Activated naive CD4-positive, alpha-beta T cell treated with anti-CD3 and anti-CD28 coated beads, Interleukin-2, amount 10 ng/mL, durations not matched to agents 7 days and 5 days (primary cell): ENCODE results near the gene EFS.

ENCODE experiments used
- CTCF ChIA-PET: fragments of 350-600 bp; sonication (Branson Sonifier 250); formaldehyde crosslinking; loops from one replicate; lab custom pipeline; 2021; ENCODE audit warnings: antibody characterized with exemption; lab: Charles Lee
- DNase-seq: peaks from one replicate; pipeline ENCODE4 v3.0.0-alpha.2; 2020
- H3K27ac Mint-ChIP-seq: one replicate; pipeline ENCODE4 v1.8.0; 2021; ENCODE audit warnings: mild to moderate bottlenecking, moderate library complexity, mixed read lengths
- H3K27me3 Mint-ChIP-seq: one replicate; pipeline ENCODE4 v1.8.0; 2021; ENCODE audit warnings: mild to moderate bottlenecking, mixed read lengths
- H3K36me3 Mint-ChIP-seq: one replicate; pipeline ENCODE4 v1.8.0; 2021; ENCODE audit warnings: mixed read lengths
- H3K4me1 Mint-ChIP-seq: one replicate; pipeline ENCODE4 v1.8.0; 2021; ENCODE audit warnings: mixed read lengths
- H3K4me3 Mint-ChIP-seq: one replicate; pipeline ENCODE4 v1.8.0; 2021; ENCODE audit warnings: mild to moderate bottlenecking, moderate library complexity, mixed read lengths
- H3K9me3 Mint-ChIP-seq: one replicate; pipeline ENCODE4 v1.8.0; 2021; ENCODE audit warnings: mixed read lengths

Gene EFS

DNA sequence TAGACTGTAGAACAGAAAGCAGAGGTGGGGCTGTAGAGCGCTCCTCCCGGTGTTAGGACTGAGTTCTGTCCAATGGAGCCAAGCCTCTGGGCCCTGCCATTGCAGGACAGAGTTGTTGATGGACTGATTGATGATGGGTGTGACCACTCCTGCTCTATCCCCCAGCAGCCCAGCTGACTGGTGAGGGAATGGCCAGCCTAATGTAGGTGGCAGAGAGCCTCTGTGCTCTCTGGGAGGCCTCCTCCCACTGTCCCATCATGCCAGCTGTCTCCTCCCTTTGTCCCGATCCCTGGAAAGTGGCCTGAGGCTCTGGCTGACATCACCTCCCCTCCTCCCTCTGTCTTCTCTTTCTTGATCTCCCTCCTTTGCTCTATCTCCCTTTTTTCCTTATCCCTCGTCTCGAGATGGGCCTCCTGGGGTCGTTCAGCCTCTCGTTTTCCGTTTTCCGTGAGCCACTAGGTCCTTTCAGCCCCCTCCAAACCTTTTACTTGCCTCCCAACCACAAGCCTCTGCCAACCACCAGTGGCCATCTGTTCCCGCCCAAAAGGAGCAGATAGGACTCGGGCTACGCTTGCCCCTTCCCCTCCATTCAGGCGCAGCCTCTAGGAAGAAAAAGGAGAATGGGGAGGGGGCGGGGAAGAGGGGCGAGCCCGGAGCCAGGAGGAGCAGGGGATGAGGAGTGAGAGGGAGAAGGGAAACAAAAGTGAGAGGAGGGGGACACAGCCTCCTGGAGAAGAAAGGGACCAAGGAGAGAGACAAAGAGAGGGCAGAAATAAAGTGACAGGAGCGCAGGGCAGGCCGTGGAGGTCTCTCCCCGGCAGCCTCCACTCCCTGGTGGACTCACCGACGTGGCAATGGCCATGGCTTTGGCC lies 572 bp downstream of the EFS start:
- no peak overlapping the region for H3K4me3 Mint-ChIP-seq
- H3K27me3 Mint-ChIP-seq: peaks cover 76% of the 10 kb centered on the region
- no peak overlapping the region for H3K27ac Mint-ChIP-seq
- CTCF ChIA-PET: no interaction called here
- no peaks in the 10 kb centered on the region for H3K36me3 Mint-ChIP-seq
- DNase-seq: no peak
- no peaks in the 10 kb centered on the region for H3K4me1 Mint-ChIP-seq
- no peaks in the 10 kb centered on the region for H3K9me3 Mint-ChIP-seq

DNA sequence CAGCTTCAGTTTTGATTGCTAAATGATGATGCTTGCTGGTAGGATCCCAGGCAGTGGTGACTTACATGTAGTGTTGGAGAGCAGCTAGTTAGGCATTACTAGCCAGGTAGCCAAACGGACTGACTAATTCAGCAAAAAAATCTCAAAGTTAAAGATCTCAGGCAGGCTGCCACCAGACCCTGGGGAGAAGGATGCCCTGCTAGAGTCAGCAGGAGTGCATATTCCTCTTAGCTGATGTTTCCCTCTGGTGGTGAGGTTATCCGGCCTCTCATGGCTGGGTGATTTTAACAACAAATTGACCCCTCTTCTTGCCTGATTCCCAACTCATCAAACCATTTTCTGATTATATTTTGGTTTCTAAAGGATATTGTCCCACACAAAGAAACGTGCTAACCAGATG lies 2.8 kb downstream of the EFS start:
- no peak for DNase-seq
- no peak overlapping the region for H3K27ac Mint-ChIP-seq
- H3K4me3 Mint-ChIP-seq: no peak overlapping the region
- no peaks in the 10 kb centered on the region for H3K4me1 Mint-ChIP-seq
- CTCF ChIA-PET: interaction anchor here (0.7 to 1.6 kb wide), 3 partner anchors 10 to 95 kb away, joined by 3 to 7 read pairs (median 3); partner anchors contain the start of gene SLC22A17
- no peaks in the 10 kb centered on the region for H3K36me3 Mint-ChIP-seq
- H3K9me3 Mint-ChIP-seq: no peaks in the 10 kb centered on the region
- H3K27me3 Mint-ChIP-seq: peaks cover 61% of the 10 kb centered on the region

DNA sequence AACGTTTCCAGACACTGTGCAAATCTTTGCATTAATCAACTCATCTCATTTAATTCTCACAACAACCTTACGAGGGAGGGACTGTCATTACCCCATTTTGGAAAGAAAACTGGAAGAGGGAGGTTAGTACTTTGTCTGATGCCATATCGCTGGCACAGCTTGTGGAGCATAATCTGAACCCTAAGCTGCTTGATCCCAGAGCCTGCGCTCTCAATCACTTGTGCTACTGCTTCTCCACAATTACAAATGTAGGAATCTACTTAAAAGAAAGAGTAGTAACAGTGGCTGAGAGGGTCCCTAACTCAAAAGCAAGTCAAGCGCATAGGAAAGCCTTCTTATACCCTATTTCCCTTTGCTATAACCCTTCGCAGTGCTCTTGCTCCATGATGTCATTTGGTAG lies 3.2 kb downstream of the EFS start:
- Mint-ChIP-seq H3K27ac (no peak overlapping the region), H3K4me1 (no peaks in the 10 kb centered on the region), H3K9me3 (no peaks in the 10 kb centered on the region), H3K36me3 (no peaks in the 10 kb centered on the region), H3K4me3 (no peak overlapping the region), H3K27me3 (peaks cover 61% of the 10 kb centered on the region)
- CTCF ChIA-PET: interaction anchor here (1.3 to 1.6 kb wide), 2 partner anchors 9 to 95 kb away, joined by 3 to 7 read pairs; partner anchors contain the start of gene SLC22A17
- no peak for DNase-seq

DNA sequence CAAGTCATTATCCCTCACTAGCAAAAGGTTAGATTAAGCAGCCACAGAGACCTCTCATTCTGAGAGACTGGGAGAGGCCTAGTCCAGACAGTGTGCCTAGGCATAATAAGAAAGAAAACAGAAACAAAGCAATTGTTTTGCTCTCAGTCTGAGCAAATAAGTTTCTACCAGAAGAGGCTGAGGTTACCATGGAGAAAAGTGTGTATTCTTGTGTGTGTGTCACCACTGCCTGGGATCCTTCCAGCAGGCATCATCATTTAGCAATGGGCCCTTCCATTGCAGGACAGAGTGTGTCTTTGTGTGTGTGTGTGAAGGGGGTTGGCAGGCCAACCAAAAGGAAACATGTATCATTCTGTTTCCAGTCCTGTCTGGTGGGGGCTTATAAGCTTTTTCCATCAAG lies 3.7 kb downstream of the EFS start:
- DNase-seq: no peak
- Mint-ChIP-seq H3K4me1 (no peaks in the 10 kb centered on the region), H3K9me3 (no peaks in the 10 kb centered on the region), H3K27me3 (peaks cover 61% of the 10 kb centered on the region), H3K4me3 (no peak overlapping the region), H3K27ac (no peak overlapping the region), H3K36me3 (no peaks in the 10 kb centered on the region)
- CTCF ChIA-PET: interaction anchor here (1.3 to 1.6 kb wide), 3 partner anchors 9 to 95 kb away, joined by 3 to 7 read pairs (median 5); partner anchors contain the start of gene SLC22A17

DNA sequence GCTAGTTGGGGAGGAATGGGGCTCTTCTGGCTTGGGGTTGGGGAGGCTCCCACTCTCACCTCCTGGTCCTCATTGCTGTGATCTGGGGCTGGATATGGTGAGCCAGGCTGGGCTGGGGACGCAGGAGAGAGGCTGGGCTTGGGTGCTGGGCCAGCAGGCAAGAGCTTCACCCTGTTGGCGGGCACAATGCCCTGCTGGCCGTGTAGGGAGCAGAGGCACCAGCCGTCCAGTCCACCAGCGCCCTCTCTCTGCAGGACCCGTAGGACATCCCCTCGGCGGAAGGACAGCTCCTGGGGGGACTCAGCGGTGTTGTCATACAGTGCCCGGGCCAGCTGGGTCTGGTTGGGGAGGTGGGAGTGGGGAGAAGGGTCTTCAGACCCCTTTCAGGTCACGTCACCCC lies 4.5 kb downstream of the EFS start:
- Mint-ChIP-seq H3K4me1 (no peaks in the 10 kb centered on the region), H3K27me3 (peaks cover 58% of the 10 kb centered on the region), H3K9me3 (no peaks in the 10 kb centered on the region), H3K27ac (no peak overlapping the region), H3K4me3 (no peak overlapping the region), H3K36me3 (no peaks in the 10 kb centered on the region)
- no peak for DNase-seq
- CTCF ChIA-PET: interaction anchor here (0.7 to 1.6 kb wide), 5 partner anchors 8 to 240 kb away, joined by 3 to 7 read pairs (median 5); partner anchors contain the start of gene SLC22A17

DNA sequence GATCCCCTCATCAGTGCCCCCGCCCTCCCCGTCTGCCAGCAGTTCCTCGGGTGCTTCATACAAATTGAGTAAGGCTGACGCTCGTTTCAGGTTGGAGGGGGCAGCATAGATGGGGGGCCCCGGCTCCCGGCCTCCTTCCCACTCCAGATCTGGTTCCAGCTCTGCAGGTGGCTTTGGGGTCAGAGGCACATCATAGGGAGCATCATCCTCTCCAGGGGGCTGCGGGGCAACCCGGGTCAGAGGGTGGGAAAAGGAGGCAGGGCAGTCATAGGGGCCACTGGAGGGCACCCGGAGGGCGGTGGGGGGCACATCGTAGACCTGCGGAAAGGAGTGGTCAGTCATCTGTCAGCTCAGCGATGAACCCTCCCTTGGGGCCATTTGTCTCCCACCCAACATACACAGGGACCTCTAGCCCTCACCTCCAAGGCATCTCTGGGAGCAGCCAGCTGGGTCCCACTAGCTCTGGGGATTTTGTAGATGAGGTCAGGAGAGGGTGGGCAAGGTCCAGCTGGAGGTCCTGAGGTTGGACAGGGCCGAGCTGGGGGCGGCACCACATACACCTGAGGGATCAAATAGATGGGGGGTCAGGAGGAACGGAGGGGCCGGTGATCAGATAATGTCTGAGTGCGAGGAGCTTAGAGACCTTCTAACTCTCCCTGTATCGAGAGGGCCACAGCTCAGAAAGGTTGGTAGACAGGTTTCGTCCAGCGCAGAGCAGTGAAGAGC lies 5.1 kb downstream of the EFS start:
- Mint-ChIP-seq H3K4me3 (no peak overlapping the region), H3K4me1 (no peaks in the 10 kb centered on the region), H3K36me3 (no peaks in the 10 kb centered on the region), H3K27me3 (peaks cover 54% of the 10 kb centered on the region), H3K27ac (no peak overlapping the region), H3K9me3 (no peaks in the 10 kb centered on the region)
- DNase-seq: no peak
- CTCF ChIA-PET: interaction anchor here (0.6 to 1.5 kb wide), 5 partner anchors 15 to 239 kb away, joined by 3 to 6 read pairs (median 3); no protein-coding TSS in a partner anchor

DNA sequence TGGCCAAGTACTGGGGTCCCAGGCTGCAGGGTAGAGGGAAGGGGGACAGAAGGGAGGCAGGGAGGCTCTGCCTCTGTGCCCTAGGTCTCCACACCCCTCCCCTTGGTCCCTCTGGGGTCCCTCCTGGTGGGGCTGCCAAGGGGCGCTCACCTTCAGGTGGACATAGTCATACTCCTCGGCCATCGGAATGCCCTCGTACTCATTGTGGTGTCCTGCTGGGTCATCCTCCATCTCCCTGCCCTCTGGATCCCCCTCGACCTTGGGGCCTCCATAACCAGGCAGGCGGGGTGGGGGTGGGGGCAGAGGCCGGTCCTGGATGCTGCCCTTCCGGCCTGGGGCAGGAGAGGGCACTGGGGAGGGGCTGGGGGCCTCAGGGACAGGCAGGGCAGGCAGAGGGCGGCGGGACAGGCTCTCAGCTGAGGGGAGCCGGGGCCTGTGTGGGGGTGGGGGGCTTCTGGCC lies 5.8 kb downstream of the EFS start:
- CTCF ChIA-PET: interaction anchor here (0.9 to 1.5 kb wide), 2 partner anchors 30 to 239 kb away, joined by 3 read pairs; no protein-coding TSS in a partner anchor
- Mint-ChIP-seq H3K4me3 (no peak overlapping the region), H3K4me1 (no peaks in the 10 kb centered on the region), H3K9me3 (no peaks in the 10 kb centered on the region), H3K27me3 (peaks cover 54% of the 10 kb centered on the region), H3K27ac (no peak overlapping the region), H3K36me3 (no peaks in the 10 kb centered on the region)
- DNase-seq: no peak

DNA sequence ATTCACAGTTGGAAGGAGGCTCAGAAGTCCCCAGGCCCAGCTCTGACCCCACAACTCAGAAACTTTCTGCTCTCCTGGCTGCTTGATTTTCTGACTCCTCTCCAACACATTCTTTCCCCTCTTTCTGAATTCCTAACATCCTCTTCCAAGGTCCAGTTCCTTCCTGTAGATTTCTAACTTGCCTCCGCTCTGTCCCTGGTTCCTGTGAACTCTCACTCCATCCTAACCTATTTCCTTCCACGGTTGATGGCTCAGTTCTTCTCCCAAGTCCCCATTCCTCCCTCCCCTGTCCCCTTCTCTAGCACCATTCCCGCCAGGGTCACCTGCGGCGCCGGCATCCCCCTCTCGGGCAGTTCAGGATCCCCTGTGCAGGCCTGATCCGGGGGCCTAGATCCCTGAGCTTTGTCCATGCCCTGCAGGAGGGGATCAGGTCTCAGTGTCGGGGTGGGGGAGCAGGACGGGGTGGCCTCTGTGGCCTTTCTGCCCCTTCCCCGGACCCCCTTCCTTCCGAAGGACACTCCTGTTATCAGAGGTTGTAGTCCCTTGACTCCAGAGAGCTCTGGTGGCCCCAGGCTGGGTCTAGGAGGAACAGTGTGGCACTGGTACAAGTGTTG lies 6.3 kb downstream of the EFS start:
- Mint-ChIP-seq H3K4me1 (no peaks in the 10 kb centered on the region), H3K9me3 (no peaks in the 10 kb centered on the region), H3K36me3 (no peaks in the 10 kb centered on the region), H3K27me3 (peaks cover 54% of the 10 kb centered on the region), H3K27ac (no peak overlapping the region), H3K4me3 (no peak overlapping the region)
- DNase-seq: no peak
- CTCF ChIA-PET: no interaction called here

DNA sequence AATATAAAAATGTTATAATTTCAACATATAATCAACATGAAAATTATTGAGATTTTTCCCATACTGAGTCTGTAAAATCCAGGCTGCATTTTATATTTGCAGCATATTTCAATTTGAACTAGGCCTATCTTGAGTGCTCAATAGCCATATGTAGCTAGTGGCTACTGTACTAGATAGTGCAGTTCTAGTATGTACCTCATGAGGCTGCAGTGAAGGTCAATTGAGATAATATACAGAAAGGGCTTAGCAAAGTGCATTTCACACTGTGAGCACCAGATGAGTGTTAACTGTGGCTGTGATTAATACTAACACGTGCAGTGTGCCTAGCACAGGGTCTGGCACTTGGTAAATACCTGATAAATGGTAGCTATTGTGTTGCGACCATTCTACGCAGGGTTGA lies 6.9 kb downstream of the EFS start:
- Mint-ChIP-seq H3K4me1 (peaks cover under 1% of the 10 kb centered on the region), H3K9me3 (no peaks in the 10 kb centered on the region), H3K4me3 (no peak overlapping the region), H3K27me3 (peaks cover 54% of the 10 kb centered on the region), H3K27ac (no peak overlapping the region), H3K36me3 (no peaks in the 10 kb centered on the region)
- CTCF ChIA-PET: no interaction called here
- no peak for DNase-seq

DNA sequence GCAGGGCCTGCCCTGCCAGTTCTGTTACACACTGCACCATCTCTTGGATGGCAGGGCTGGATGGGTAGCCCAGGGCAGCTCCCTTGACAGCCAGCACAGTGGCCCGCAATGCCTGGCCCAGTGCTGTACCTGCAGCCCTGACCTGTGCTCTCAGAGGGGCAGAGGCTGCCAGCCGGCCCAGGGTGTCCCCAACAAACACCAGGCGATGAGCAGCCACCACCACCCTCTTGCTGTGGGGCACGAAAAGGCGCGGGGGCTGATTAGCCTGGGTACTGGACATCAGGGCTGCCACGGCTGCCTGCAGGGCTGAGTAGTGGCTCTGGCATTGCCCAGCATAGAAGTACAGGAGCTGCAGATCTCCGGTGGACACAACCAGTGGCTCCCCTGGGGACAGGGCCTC lies 7.7 kb downstream of the EFS start:
- Mint-ChIP-seq H3K9me3 (no peaks in the 10 kb centered on the region), H3K36me3 (no peaks in the 10 kb centered on the region), H3K27me3 (peaks cover 58% of the 10 kb centered on the region), H3K27ac (no peak overlapping the region), H3K4me1 (peaks cover 5% of the 10 kb centered on the region), H3K4me3 (no peak overlapping the region)
- CTCF ChIA-PET: no interaction called here
- no peak for DNase-seq

DNA sequence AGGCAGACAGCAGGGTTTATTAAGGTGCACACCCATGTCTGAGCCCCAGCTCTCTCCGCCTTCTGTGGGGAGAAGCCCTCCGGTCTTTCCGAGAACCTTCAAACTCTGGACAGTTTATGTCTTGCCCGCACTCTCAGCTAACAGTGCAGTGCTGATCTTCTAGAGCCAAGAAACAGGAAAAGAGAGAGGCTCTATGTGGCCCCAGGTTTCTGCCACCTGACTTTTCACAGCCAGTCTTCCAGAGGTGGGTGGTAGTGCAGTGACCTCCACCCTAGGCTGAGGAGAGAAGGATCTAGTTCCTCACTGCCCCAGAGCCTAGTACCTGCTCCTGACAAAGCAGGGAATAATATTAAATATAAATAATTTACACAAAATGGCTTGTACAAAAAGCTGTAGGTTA lies 8.3 kb downstream of the EFS start:
- H3K27ac Mint-ChIP-seq: no peak overlapping the region
- CTCF ChIA-PET: interaction anchor here (0.5 kb wide), 1 partner anchor 25 kb away, joined by 3 read pairs; no protein-coding TSS in a partner anchor

DNA sequence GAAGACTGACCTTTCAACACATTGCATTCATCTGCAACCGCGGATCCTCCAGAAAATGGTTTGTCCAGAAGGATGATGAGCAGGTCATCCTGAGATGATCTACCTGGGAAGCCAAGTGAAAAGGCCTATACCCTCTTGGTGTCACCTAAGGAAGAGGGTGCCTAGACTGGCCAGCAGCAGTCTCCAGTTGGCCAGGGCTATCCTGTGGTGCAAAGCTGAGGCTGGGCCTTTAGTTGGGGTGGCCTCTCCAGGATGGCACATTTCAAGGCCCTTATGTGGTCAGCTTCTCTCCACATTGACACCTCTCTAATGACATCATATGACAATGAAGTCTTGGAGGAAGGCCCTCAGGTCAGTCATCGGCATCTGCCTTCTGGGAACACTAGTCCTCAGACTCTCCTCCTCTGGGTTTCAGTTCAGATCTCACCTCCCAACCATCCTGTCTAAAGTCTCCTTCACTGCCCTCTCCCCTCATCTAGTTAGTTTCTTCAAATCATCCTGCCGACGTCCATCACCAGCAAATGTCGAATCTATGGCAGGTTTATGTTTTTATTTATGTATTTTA lies 9.0 kb downstream of the EFS start:
- CTCF ChIA-PET: no interaction called here
- Mint-ChIP-seq H3K27me3 (peaks cover 71% of the 10 kb centered on the region), H3K36me3 (no peaks in the 10 kb centered on the region), H3K27ac (no peak overlapping the region), H3K4me1 (peaks cover 9% of the 10 kb centered on the region), H3K4me3 (no peak overlapping the region), H3K9me3 (no peaks in the 10 kb centered on the region)
- no peak for DNase-seq

More for the DNA sequence above, 8.3 kb downstream of the EFS start:
- H3K4me3 Mint-ChIP-seq: no peak overlapping the region
- H3K36me3 Mint-ChIP-seq: no peaks in the 10 kb centered on the region
- H3K27me3 Mint-ChIP-seq: peaks cover 63% of the 10 kb centered on the region
- no peak for DNase-seq
- peaks cover 5% of the 10 kb centered on the region for H3K4me1 Mint-ChIP-seq
- H3K9me3 Mint-ChIP-seq: no peaks in the 10 kb centered on the region

DNA sequence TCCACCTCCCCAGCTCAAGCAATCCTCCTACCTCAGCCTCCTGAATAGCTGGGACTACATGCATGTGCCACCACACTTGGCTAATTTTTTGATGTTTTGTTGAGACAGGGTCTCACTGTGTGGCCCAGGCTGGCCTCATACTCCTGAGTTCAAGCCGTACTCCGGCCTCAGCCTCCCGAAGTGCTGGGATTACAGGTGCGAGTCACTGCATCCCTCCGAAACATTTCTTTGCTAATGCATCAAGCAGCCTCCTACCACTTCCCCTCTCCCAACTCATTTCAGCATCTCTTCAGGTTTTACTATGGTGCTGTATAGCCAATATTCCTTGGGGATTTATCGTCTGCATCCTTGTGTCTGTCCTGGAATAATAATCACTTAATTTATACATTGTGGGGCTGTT lies 10.0 kb downstream of the EFS start:
- H3K4me1 Mint-ChIP-seq: peaks cover 9% of the 10 kb centered on the region
- DNase-seq: no peak
- no peak overlapping the region for H3K4me3 Mint-ChIP-seq
- CTCF ChIA-PET: interaction anchor here (0.7 kb wide), 1 partner anchor 13 kb away, joined by 3 read pairs; no protein-coding TSS in a partner anchor
- no peaks in the 10 kb centered on the region for H3K36me3 Mint-ChIP-seq
- no peak overlapping the region for H3K27ac Mint-ChIP-seq
- H3K9me3 Mint-ChIP-seq: no peaks in the 10 kb centered on the region
- peaks cover 72% of the 10 kb centered on the region for H3K27me3 Mint-ChIP-seq
